H1 (cell line): ENCODE data around the gene VAMP4.

ENCODE experiments used
- ASH2L ChIP-seq: fragments of 200-600, 300-600 bp; sonication (generic); IDR thresholded peaks from one replicate; pipeline ENCODE4 v1.7.1; 2017; ENCODE audit warnings: low read length
- HDAC2 ChIP-seq, 2 experiments: fragments of 300-600 bp in 1 of 2; sonication (generic) in 1 of 2; IDR thresholded peaks; 2 replicates each; pipeline ENCODE4 v1.6.1; 2011 to 2012; ENCODE audit warnings: low read depth in 2 of 2, low read length in 2 of 2, mild to moderate bottlenecking in 2 of 2, moderate library complexity in 2 of 2, borderline replicate concordance in 1 of 2, inconsistent platforms in 1 of 2
- SAP30 ChIP-seq: fragments of 300-600 bp; sonication (generic); IDR thresholded peaks from 2 replicates; pipeline ENCODE4 v1.7.1; 2012; ENCODE audit warnings: low read length, moderate library complexity, mild to moderate bottlenecking, inconsistent platforms; ENCODE audit not compliant: insufficient read depth, insufficient replicate concordance
- SIX5 ChIP-seq: IDR thresholded peaks from 2 replicates; pipeline ENCODE4 v1.6.1; 2011; ENCODE audit warnings: mild to moderate bottlenecking, low read depth, low read length
- ZNF274 ChIP-seq: IDR thresholded peaks from 2 replicates; pipeline ENCODE4 v1.7.0; 2012; ENCODE audit warnings: low read length, borderline replicate concordance; ENCODE audit errors: extremely low read depth
- TF ChIP-seq, protein P1 (sequence below), 3 experiments: IDR thresholded peaks; 1 replicate in 2 of 3; 2 replicates in 1 of 3; pipeline versions ENCODE4 v1.5.1 to v1.6.1; 2011; ENCODE audit warnings: low read length in 3 of 3, mild to moderate bottlenecking in 3 of 3, inconsistent platforms in 2 of 3, low read depth in 1 of 3, moderate library complexity in 1 of 3; ENCODE audit not compliant: insufficient read depth in 1 of 3; ENCODE audit errors: control extremely low read depth in 1 of 3
- TF ChIP-seq, protein P2 (sequence below): fragments of 300-600 bp; sonication (generic); IDR thresholded peaks from 2 replicates; pipeline ENCODE4 v1.7.1; 2012; ENCODE audit warnings: low read length, moderate library complexity, mild to moderate bottlenecking, inconsistent platforms; ENCODE audit not compliant: insufficient replicate concordance

DNA sequence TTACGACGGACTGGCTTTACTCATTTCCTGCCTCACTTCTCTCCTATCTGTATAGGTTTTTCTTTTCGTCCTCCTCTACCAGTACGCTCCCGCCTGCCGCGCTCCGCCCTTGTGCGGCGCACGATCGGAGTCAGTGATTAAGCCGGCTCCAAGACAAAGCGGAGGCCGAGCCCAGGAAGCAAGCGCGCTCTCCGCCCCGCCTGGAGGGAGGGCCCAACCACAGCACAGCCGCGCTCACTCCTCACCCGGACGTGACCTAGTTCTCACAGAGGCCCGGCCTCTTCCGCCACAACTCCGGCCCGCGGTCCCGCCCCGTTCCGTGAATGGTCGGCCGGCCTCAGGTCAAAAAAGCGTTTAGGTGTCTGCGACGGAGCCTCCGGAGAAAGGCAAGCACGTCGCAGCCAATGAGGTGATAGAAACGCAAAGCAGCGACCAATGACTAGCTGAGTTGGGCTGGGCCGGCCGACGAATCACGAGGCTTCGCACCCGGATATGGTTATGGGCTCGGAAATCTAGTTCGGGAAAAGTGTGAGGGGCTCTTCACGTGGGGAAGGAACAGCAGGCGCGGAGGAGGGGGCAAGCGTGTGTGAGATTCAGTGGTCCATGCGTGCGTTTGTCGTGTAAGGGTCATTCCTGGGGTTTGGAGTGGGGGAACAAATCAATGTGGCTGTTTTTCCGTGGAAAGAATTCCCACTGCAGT, 39.5 kb upstream of the VAMP4 start, which contains the start of gene METTL13:
- TF ChIP-seq, protein P1, sequence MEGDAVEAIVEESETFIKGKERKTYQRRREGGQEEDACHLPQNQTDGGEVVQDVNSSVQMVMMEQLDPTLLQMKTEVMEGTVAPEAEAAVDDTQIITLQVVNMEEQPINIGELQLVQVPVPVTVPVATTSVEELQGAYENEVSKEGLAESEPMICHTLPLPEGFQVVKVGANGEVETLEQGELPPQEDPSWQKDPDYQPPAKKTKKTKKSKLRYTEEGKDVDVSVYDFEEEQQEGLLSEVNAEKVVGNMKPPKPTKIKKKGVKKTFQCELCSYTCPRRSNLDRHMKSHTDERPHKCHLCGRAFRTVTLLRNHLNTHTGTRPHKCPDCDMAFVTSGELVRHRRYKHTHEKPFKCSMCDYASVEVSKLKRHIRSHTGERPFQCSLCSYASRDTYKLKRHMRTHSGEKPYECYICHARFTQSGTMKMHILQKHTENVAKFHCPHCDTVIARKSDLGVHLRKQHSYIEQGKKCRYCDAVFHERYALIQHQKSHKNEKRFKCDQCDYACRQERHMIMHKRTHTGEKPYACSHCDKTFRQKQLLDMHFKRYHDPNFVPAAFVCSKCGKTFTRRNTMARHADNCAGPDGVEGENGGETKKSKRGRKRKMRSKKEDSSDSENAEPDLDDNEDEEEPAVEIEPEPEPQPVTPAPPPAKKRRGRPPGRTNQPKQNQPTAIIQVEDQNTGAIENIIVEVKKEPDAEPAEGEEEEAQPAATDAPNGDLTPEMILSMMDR (IDR thresholded peaks at IDR 0.05; ENCODE audit: control extremely low read depth in 1 of 3, insufficient read depth in 1 of 3, low read depth in 1 of 3, low read length in 3 of 3) = no peak
- TF ChIP-seq, protein P2, sequence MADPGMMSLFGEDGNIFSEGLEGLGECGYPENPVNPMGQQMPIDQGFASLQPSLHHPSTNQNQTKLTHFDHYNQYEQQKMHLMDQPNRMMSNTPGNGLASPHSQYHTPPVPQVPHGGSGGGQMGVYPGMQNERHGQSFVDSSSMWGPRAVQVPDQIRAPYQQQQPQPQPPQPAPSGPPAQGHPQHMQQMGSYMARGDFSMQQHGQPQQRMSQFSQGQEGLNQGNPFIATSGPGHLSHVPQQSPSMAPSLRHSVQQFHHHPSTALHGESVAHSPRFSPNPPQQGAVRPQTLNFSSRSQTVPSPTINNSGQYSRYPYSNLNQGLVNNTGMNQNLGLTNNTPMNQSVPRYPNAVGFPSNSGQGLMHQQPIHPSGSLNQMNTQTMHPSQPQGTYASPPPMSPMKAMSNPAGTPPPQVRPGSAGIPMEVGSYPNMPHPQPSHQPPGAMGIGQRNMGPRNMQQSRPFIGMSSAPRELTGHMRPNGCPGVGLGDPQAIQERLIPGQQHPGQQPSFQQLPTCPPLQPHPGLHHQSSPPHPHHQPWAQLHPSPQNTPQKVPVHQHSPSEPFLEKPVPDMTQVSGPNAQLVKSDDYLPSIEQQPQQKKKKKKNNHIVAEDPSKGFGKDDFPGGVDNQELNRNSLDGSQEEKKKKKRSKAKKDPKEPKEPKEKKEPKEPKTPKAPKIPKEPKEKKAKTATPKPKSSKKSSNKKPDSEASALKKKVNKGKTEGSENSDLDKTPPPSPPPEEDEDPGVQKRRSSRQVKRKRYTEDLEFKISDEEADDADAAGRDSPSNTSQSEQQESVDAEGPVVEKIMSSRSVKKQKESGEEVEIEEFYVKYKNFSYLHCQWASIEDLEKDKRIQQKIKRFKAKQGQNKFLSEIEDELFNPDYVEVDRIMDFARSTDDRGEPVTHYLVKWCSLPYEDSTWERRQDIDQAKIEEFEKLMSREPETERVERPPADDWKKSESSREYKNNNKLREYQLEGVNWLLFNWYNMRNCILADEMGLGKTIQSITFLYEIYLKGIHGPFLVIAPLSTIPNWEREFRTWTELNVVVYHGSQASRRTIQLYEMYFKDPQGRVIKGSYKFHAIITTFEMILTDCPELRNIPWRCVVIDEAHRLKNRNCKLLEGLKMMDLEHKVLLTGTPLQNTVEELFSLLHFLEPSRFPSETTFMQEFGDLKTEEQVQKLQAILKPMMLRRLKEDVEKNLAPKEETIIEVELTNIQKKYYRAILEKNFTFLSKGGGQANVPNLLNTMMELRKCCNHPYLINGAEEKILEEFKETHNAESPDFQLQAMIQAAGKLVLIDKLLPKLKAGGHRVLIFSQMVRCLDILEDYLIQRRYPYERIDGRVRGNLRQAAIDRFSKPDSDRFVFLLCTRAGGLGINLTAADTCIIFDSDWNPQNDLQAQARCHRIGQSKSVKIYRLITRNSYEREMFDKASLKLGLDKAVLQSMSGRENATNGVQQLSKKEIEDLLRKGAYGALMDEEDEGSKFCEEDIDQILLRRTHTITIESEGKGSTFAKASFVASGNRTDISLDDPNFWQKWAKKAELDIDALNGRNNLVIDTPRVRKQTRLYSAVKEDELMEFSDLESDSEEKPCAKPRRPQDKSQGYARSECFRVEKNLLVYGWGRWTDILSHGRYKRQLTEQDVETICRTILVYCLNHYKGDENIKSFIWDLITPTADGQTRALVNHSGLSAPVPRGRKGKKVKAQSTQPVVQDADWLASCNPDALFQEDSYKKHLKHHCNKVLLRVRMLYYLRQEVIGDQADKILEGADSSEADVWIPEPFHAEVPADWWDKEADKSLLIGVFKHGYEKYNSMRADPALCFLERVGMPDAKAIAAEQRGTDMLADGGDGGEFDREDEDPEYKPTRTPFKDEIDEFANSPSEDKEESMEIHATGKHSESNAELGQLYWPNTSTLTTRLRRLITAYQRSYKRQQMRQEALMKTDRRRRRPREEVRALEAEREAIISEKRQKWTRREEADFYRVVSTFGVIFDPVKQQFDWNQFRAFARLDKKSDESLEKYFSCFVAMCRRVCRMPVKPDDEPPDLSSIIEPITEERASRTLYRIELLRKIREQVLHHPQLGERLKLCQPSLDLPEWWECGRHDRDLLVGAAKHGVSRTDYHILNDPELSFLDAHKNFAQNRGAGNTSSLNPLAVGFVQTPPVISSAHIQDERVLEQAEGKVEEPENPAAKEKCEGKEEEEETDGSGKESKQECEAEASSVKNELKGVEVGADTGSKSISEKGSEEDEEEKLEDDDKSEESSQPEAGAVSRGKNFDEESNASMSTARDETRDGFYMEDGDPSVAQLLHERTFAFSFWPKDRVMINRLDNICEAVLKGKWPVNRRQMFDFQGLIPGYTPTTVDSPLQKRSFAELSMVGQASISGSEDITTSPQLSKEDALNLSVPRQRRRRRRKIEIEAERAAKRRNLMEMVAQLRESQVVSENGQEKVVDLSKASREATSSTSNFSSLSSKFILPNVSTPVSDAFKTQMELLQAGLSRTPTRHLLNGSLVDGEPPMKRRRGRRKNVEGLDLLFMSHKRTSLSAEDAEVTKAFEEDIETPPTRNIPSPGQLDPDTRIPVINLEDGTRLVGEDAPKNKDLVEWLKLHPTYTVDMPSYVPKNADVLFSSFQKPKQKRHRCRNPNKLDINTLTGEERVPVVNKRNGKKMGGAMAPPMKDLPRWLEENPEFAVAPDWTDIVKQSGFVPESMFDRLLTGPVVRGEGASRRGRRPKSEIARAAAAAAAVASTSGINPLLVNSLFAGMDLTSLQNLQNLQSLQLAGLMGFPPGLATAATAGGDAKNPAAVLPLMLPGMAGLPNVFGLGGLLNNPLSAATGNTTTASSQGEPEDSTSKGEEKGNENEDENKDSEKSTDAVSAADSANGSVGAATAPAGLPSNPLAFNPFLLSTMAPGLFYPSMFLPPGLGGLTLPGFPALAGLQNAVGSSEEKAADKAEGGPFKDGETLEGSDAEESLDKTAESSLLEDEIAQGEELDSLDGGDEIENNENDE = no peak
- no peak for TF ChIP-seq ZNF274
- no peak for TF ChIP-seq SAP30
- TF ChIP-seq SIX5 = no peak
- peak; percentile 94 for TF ChIP-seq ASH2L
- peak; percentile 61 to 82; a peak in 2 of 4 replicates for TF ChIP-seq HDAC2 (IDR thresholded peaks at IDR 0.05; ENCODE audit: borderline replicate concordance in 1 of 2, low read depth in 2 of 2, low read length in 2 of 2)
